ENCODE measurements around the gene SDR9C7.

- TF ChIP-seq POLR2A (IDR thresholded peaks at IDR 0.05; ENCODE audit: low read length): no peak
- TF ChIP-seq GATA1 (IDR thresholded peaks at IDR 0.05; ENCODE audit: low read depth, low read length): no peak
Observed at GRCh38 chr12:56955631-56956256, 21.5 kb upstream of the SDR9C7 start.
